HCT116 (cell line): ENCODE results near the gene SRRT. TPM values are rescaled to one million over a fixed set of nuclear protein-coding genes. Genes with fewer than 3 reads are reported as not detected.

ENCODE experiments used
- ATAC-seq: fragments of 200-7000 bp; cut with Tn5 transposase; 2 replicates; pipeline ENCODE4 v1.9.1; 2020; ENCODE audit warnings: mild to moderate bottlenecking, moderate library complexity
- BruUV-seq: library from RNA; stranded (reverse); fragments of 400-500 nt; replicated peaks from 2 replicates; lab custom pipeline; 2021; lab: Mats Ljungman, UMichigan
- CTCF ChIA-PET: fragments of 300-600 bp; sonication (Branson Sonifier 250); formaldehyde crosslinking; loops from one replicate; lab custom pipeline; 2021; ENCODE audit warnings: antibody characterized with exemption; lab: Charles Lee
- POLR2A ChIA-PET: fragments of 300-600, 350-600 bp; sonication (Branson Sonifier 250); formaldehyde crosslinking; loops from one replicate; lab custom pipeline; 2021; ENCODE audit warnings: antibody characterized with exemption; lab: Charles Lee
- RAD21 ChIA-PET, 2 experiments: fragments of 300-600 bp; sonication (Branson Sonifier 250); formaldehyde crosslinking; loops; one replicate each; lab custom pipeline; 2023; ENCODE audit warnings: low total read pairs in 2 of 2; ENCODE audit not compliant: uncharacterized antibody in 2 of 2, unreplicated experiment in 2 of 2, low non-redundant PET in 1 of 2; lab: Charles Lee
- DNase-seq: peaks from one replicate; pipeline ENCODE4 v3.0.0-alpha.2; 2010; ENCODE audit warnings: low read depth, low spot score
- H2AFZ ChIP-seq: fragments of 200-600 bp; shearing (Covaris generic), sonication (generic); 2 replicates; pipeline ENCODE4 v1.6.1; 2017; ENCODE audit warnings: low read depth, mixed run types, mixed read lengths, antibody characterized with exemption, low read length; ENCODE audit not compliant: poor library complexity, severe bottlenecking
- H3K27ac ChIP-seq: 2 replicates; pipeline ENCODE4 v1.5.1; 2012; ENCODE audit warnings: low read depth, low read length
- H3K27me3 ChIP-seq: fragments of 200-600 bp; sonication (generic); 2 replicates; pipeline ENCODE4 v1.6.1; 2016; ENCODE audit warnings: mixed run types, low read length, mixed read lengths; ENCODE audit not compliant: insufficient read depth
- H3K36me3 ChIP-seq, 2 experiments: fragments of 200-500 bp in 1 of 2; fragments of 200-600 bp in 1 of 2; sonication (Bioruptor generic) in 1 of 2; sonication (generic) in 1 of 2; 2 replicates each; pipeline versions ENCODE4 v1.5.1 to v1.6.1; 2014 to 2016; ENCODE audit warnings: low read length in 2 of 2, inconsistent platforms in 1 of 2, mixed read lengths in 1 of 2, mixed run types in 1 of 2; ENCODE audit not compliant: insufficient read depth in 2 of 2, control insufficient read depth in 1 of 2
- H3K4me1 ChIP-seq, 2 experiments: fragments of 200-600 bp in 1 of 2; sonication (generic) in 1 of 2; 2 replicates each; pipeline versions ENCODE4 v1.5.1 to v1.6.1; 2012 to 2017; ENCODE audit warnings: low read length in 2 of 2, inconsistent platforms in 1 of 2, mild to moderate bottlenecking in 1 of 2, mixed read lengths in 1 of 2, mixed run types in 1 of 2, moderate library complexity in 1 of 2; ENCODE audit not compliant: insufficient read depth in 2 of 2, control insufficient read depth in 1 of 2
- H3K4me2 ChIP-seq: fragments of 200-600 bp; sonication (generic); 2 replicates; pipeline ENCODE4 v1.6.1; 2017; ENCODE audit warnings: mixed run types, low read length, mixed read lengths
- H3K4me3 ChIP-seq, 2 experiments: fragments of 200-600 bp in 1 of 2; sonication (generic) in 1 of 2; replicated peaks in 1 of 2; 2 replicates each; pipeline ENCODE4 v1.5.1; 2011 to 2016; ENCODE audit warnings: low read length in 2 of 2, control low read depth in 1 of 2, low read depth in 1 of 2, mild to moderate bottlenecking in 1 of 2, mixed read lengths in 1 of 2, mixed run types in 1 of 2
- H3K79me2 ChIP-seq: fragments of 200-600 bp; sonication (generic); 2 replicates; pipeline ENCODE4 v1.6.1; 2017; ENCODE audit warnings: mild to moderate bottlenecking, mixed run types, low read length, moderate library complexity, mixed read lengths; ENCODE audit not compliant: insufficient read depth
- H3K9ac ChIP-seq: fragments of 200-600 bp; sonication (generic); 2 replicates; pipeline ENCODE4 v1.6.1; 2016; ENCODE audit warnings: low read length, mixed read lengths
- H3K9me2 ChIP-seq: fragments of 200-600 bp; sonication (generic), shearing (Covaris generic); 2 replicates; pipeline ENCODE4 v1.6.1; 2017; ENCODE audit warnings: mixed run types, mild to moderate bottlenecking, moderate library complexity; ENCODE audit not compliant: insufficient read depth
- H3K9me3 ChIP-seq, 2 experiments: fragments of 200-500 bp in 1 of 2; fragments of 200-600 bp in 1 of 2; sonication (Bioruptor generic) in 1 of 2; sonication (generic) in 1 of 2; 2 replicates each; pipeline ENCODE4 v1.6.1; 2014 to 2017; ENCODE audit warnings: low read length in 2 of 2, mixed read lengths in 2 of 2, inconsistent platforms in 1 of 2, low read depth in 1 of 2, mild to moderate bottlenecking in 1 of 2, mixed run types in 1 of 2, moderate library complexity in 1 of 2; ENCODE audit not compliant: control insufficient read depth in 1 of 2, insufficient read depth in 1 of 2
- H4K20me1 ChIP-seq: fragments of 200-600 bp; sonication (generic), shearing (Covaris generic); 2 replicates; pipeline ENCODE4 v1.6.1; 2017; ENCODE audit warnings: mixed run types, mild to moderate bottlenecking, moderate library complexity; ENCODE audit not compliant: insufficient read depth
- CBX3 ChIP-seq: IDR thresholded peaks from 2 replicates; pipeline ENCODE4 v1.6.1; 2012; ENCODE audit warnings: low read depth
- CEBPB ChIP-seq: IDR thresholded peaks from 2 replicates; pipeline ENCODE4 v1.6.1; 2012; ENCODE audit warnings: low read depth
- EGR1 ChIP-seq: IDR thresholded peaks from 2 replicates; pipeline ENCODE4 v1.6.1; 2012; ENCODE audit warnings: low read depth
- ELF1 ChIP-seq: IDR thresholded peaks from 2 replicates; pipeline ENCODE4 v1.6.1; 2012; ENCODE audit warnings: low read depth, borderline replicate concordance
- EZH2 ChIP-seq: fragments of 200-600 bp; sonication (generic); IDR thresholded peaks from 2 replicates; pipeline ENCODE4 v1.6.1; 2017; ENCODE audit warnings: antibody characterized with exemption, mixed run types
- FOSL1 ChIP-seq: IDR thresholded peaks from 2 replicates; pipeline ENCODE4 v1.6.1; 2012; ENCODE audit warnings: low read depth
- JUND ChIP-seq: IDR thresholded peaks from 2 replicates; pipeline ENCODE4 v1.6.1; 2012
- POLR2A ChIP-seq: IDR thresholded peaks from 2 replicates; pipeline ENCODE4 v1.7.0; 2011; ENCODE audit warnings: borderline replicate concordance; ENCODE audit not compliant: insufficient read depth, insufficient read length; ENCODE audit errors: extremely low read depth
- POLR2AphosphoS5 ChIP-seq: IDR thresholded peaks from 2 replicates; pipeline ENCODE4 v1.6.1; 2011; ENCODE audit warnings: mild to moderate bottlenecking, low read depth, low read length, moderate library complexity
- RAD21 ChIP-seq: IDR thresholded peaks from 2 replicates; pipeline ENCODE4 v1.6.1; 2012; ENCODE audit warnings: low read depth, mild to moderate bottlenecking
- SIN3A ChIP-seq: IDR thresholded peaks from 2 replicates; pipeline ENCODE4 v1.6.1; 2012; ENCODE audit warnings: low read depth
- SRF ChIP-seq: IDR thresholded peaks from 2 replicates; pipeline ENCODE4 v1.6.1; 2012; ENCODE audit warnings: low read depth
- TCF7L2 ChIP-seq: IDR thresholded peaks from 2 replicates; pipeline ENCODE4 v1.7.0; 2011; ENCODE audit warnings: borderline replicate concordance, inconsistent platforms; ENCODE audit not compliant: insufficient read depth, insufficient read length; ENCODE audit errors: extremely low read depth
- YY1 ChIP-seq: IDR thresholded peaks from 2 replicates; pipeline ENCODE4 v1.6.1; 2011; ENCODE audit warnings: low read length, low read depth, moderate library complexity, mild to moderate bottlenecking; ENCODE audit not compliant: insufficient replicate concordance; ENCODE audit errors: extremely low read depth
- ZFX ChIP-seq: fragments of 450-650 bp; IDR thresholded peaks from 2 replicates; pipeline ENCODE4 v1.6.1; 2017
- intact Hi-C: fragments of 100-400 bp; cut with micrococcal nuclease; formaldehyde crosslinking; loops from 2 replicates; pipeline ENCODE4 v1.10.0; 2022
- total RNA-seq: library from RNA; stranded (reverse); gene quantifications from one replicate; pipeline ENCODE4 v1.2.1, GENCODE V29; 2021; ENCODE audit not compliant: unreplicated experiment
- TF ChIP-seq, protein P1 (sequence below): IDR thresholded peaks from 2 replicates; pipeline ENCODE4 v1.6.1; 2011; ENCODE audit warnings: mild to moderate bottlenecking, low read length, moderate library complexity; ENCODE audit not compliant: insufficient replicate concordance; ENCODE audit errors: extremely low read depth
- TF ChIP-seq, protein P2 (sequence below), 3 experiments: fragments of 200-600 bp in 1 of 3; sonication (generic) in 1 of 3; IDR thresholded peaks in 2 of 3; conservative IDR thresholded peaks in 1 of 3; 2 replicates each; pipeline ENCODE4 v1.5.1; 2012 to 2017; ENCODE audit warnings: low read depth in 2 of 3, low read length in 2 of 3, antibody characterized with exemption in 1 of 3, borderline replicate concordance in 1 of 3, control low read depth in 1 of 3, mild to moderate bottlenecking in 1 of 3, mixed read lengths in 1 of 3, mixed run types in 1 of 3, moderate library complexity in 1 of 3; ENCODE audit not compliant: insufficient read depth in 1 of 3
- TF ChIP-seq, protein P3 (sequence below): IDR thresholded peaks from 2 replicates; pipeline ENCODE4 v1.6.1; 2012
- TF ChIP-seq, protein P4 (sequence below): IDR thresholded peaks from 2 replicates; pipeline ENCODE4 v1.6.1; 2012; ENCODE audit warnings: low read depth
- TF ChIP-seq, protein P5 (sequence below): IDR thresholded peaks from 2 replicates; pipeline ENCODE4 v1.6.1; 2012

The SRRT gene
- total RNA-seq, 1 experiment from 2014 or later: 252 TPM

DNA sequence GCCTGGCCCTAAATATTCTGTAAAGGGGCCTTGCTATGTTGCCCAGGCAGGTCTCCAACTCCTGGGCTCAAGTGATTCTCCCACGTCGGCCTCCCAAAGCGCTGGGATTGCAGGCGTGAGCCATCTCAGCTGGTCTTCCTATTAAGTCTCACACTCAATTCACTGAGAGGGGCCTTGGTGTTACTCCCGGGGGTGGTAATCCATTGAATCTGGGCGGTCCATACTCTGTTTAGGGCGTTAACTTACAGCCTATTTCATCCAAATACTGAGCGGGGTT lies 665 bp upstream of the SRRT start:
- H3K9ac ChIP-seq: peak overlapping the region; percentile 97
- peaks cover 12 to 24% of the 10 kb centered on the region in 2 experiments for H3K4me1 ChIP-seq
- RAD21 ChIA-PET: no interaction called here
- CTCF ChIA-PET: no interaction called here
- H3K4me2 ChIP-seq: peak overlapping the region; percentile 92
- H2AFZ ChIP-seq: no peak overlapping the region
- no TSS peak for BruUV-seq
- no peaks in the 10 kb centered on the region for H3K9me3 ChIP-seq
- intact Hi-C loops: no loop called here
- no peak for DNase-seq
- no peaks in the 10 kb centered on the region for H3K27me3 ChIP-seq
- H3K9me2 ChIP-seq: no peaks in the 10 kb centered on the region
- peak overlapping the region; percentile 97 to 98 for H3K4me3 ChIP-seq
- peak; percentile 35 for ATAC-seq
- peaks cover 13% of the 10 kb centered on the region; the same call in 1 of the 2 replicates for H4K20me1 ChIP-seq
- H3K36me3 ChIP-seq: peaks cover 22 to 51% of the 10 kb centered on the region in 2 experiments
- H3K79me2 ChIP-seq: peaks cover 71% of the 10 kb centered on the region
- POLR2A ChIA-PET: interaction anchor here (2.4 kb wide), 1 partner anchor 15 kb away, joined by 31 read pairs; the partner anchor contains the start of gene UFSP1
- TF ChIP-seq, protein P1, sequence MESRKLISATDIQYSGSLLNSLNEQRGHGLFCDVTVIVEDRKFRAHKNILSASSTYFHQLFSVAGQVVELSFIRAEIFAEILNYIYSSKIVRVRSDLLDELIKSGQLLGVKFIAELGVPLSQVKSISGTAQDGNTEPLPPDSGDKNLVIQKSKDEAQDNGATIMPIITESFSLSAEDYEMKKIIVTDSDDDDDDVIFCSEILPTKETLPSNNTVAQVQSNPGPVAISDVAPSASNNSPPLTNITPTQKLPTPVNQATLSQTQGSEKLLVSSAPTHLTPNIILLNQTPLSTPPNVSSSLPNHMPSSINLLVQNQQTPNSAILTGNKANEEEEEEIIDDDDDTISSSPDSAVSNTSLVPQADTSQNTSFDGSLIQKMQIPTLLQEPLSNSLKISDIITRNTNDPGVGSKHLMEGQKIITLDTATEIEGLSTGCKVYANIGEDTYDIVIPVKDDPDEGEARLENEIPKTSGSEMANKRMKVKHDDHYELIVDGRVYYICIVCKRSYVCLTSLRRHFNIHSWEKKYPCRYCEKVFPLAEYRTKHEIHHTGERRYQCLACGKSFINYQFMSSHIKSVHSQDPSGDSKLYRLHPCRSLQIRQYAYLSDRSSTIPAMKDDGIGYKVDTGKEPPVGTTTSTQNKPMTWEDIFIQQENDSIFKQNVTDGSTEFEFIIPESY: no peak
- no peak for TF ChIP-seq ZFX
- TF ChIP-seq YY1: no peak
- TF ChIP-seq SRF: no peak
- no peak for TF ChIP-seq RAD21
- no peak for TF ChIP-seq POLR2AphosphoS5
- no peak for TF ChIP-seq POLR2A
- TF ChIP-seq ELF1: no peak
- no peak for TF ChIP-seq JUND
- no peak for TF ChIP-seq EZH2
- TF ChIP-seq, protein P2, sequence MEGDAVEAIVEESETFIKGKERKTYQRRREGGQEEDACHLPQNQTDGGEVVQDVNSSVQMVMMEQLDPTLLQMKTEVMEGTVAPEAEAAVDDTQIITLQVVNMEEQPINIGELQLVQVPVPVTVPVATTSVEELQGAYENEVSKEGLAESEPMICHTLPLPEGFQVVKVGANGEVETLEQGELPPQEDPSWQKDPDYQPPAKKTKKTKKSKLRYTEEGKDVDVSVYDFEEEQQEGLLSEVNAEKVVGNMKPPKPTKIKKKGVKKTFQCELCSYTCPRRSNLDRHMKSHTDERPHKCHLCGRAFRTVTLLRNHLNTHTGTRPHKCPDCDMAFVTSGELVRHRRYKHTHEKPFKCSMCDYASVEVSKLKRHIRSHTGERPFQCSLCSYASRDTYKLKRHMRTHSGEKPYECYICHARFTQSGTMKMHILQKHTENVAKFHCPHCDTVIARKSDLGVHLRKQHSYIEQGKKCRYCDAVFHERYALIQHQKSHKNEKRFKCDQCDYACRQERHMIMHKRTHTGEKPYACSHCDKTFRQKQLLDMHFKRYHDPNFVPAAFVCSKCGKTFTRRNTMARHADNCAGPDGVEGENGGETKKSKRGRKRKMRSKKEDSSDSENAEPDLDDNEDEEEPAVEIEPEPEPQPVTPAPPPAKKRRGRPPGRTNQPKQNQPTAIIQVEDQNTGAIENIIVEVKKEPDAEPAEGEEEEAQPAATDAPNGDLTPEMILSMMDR (IDR thresholded peaks at IDR 0.05 in 2 of 3, conservative IDR thresholded peaks at IDR 0.05 in 1 of 3; ENCODE audit: borderline replicate concordance in 1 of 3, insufficient read depth in 1 of 3, low read depth in 2 of 3, low read length in 2 of 3): no peak
- TF ChIP-seq TCF7L2: no peak
- TF ChIP-seq, protein P3, sequence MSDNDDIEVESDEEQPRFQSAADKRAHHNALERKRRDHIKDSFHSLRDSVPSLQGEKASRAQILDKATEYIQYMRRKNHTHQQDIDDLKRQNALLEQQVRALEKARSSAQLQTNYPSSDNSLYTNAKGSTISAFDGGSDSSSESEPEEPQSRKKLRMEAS: no peak
- no peak for TF ChIP-seq CEBPB
- TF ChIP-seq SIN3A: no peak
- TF ChIP-seq, protein P4, sequence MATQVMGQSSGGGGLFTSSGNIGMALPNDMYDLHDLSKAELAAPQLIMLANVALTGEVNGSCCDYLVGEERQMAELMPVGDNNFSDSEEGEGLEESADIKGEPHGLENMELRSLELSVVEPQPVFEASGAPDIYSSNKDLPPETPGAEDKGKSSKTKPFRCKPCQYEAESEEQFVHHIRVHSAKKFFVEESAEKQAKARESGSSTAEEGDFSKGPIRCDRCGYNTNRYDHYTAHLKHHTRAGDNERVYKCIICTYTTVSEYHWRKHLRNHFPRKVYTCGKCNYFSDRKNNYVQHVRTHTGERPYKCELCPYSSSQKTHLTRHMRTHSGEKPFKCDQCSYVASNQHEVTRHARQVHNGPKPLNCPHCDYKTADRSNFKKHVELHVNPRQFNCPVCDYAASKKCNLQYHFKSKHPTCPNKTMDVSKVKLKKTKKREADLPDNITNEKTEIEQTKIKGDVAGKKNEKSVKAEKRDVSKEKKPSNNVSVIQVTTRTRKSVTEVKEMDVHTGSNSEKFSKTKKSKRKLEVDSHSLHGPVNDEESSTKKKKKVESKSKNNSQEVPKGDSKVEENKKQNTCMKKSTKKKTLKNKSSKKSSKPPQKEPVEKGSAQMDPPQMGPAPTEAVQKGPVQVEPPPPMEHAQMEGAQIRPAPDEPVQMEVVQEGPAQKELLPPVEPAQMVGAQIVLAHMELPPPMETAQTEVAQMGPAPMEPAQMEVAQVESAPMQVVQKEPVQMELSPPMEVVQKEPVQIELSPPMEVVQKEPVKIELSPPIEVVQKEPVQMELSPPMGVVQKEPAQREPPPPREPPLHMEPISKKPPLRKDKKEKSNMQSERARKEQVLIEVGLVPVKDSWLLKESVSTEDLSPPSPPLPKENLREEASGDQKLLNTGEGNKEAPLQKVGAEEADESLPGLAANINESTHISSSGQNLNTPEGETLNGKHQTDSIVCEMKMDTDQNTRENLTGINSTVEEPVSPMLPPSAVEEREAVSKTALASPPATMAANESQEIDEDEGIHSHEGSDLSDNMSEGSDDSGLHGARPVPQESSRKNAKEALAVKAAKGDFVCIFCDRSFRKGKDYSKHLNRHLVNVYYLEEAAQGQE: no peak
- TF ChIP-seq EGR1: no peak
- TF ChIP-seq, protein P5, sequence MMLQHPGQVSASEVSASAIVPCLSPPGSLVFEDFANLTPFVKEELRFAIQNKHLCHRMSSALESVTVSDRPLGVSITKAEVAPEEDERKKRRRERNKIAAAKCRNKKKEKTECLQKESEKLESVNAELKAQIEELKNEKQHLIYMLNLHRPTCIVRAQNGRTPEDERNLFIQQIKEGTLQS: no peak
- TF ChIP-seq CBX3: no peak
- TF ChIP-seq FOSL1: no peak
- H3K27ac ChIP-seq: peak overlapping the region; percentile 84
